MCF 10A (cell line): ENCODE results near the gene KRTAP10-8. TPM values are rescaled to one million over a fixed set of nuclear protein-coding genes. Genes with fewer than 3 reads are reported as not detected.
"Not testable (repeated sequence)": the region's sequence is repeated elsewhere in the genome, so short reads cannot be mapped to it uniquely, and the experiment has no call there.

Experiments
- BruUV-seq: library from RNA; stranded (reverse); fragments of 400-500 nt; replicated peaks from 2 replicates; lab custom pipeline; 2021; lab: Mats Ljungman, UMichigan
- CTCF ChIA-PET: fragments of 300-600 bp; sonication (Branson Sonifier 250); formaldehyde crosslinking; extraction: SDS; loops from one replicate; lab custom pipeline; 2021; ENCODE audit warnings: antibody characterized with exemption, inconsistent platforms; lab: Yijun Ruan, JAX
- POLR2A ChIA-PET: fragments of 300-600, 350-650 bp; sonication (Branson Sonifier 250); formaldehyde crosslinking; extraction: SDS; loops from one replicate; lab custom pipeline; 2020; ENCODE audit warnings: antibody characterized with exemption, inconsistent platforms; lab: Yijun Ruan, JAX
- DNase-seq: peaks from one replicate; pipeline ENCODE4 v3.0.0-alpha.2; 2018; ENCODE audit not compliant: unreplicated experiment
- H3K27ac Mint-ChIP-seq: one replicate; pipeline ENCODE4 v1.8.0; 2022; ENCODE audit warnings: mild to moderate bottlenecking, low read depth, mixed read lengths; ENCODE audit not compliant: unreplicated experiment
- H3K27me3 Mint-ChIP-seq: one replicate; pipeline ENCODE4 v1.8.0; 2022; ENCODE audit warnings: mixed read lengths; ENCODE audit not compliant: insufficient read depth, unreplicated experiment
- H3K36me3 Mint-ChIP-seq: one replicate; pipeline ENCODE4 v1.8.0; 2022; ENCODE audit warnings: mild to moderate bottlenecking, moderate library complexity, mixed read lengths; ENCODE audit not compliant: insufficient read depth, unreplicated experiment
- H3K4me1 Mint-ChIP-seq: one replicate; pipeline ENCODE4 v1.8.0; 2022; ENCODE audit warnings: mixed read lengths; ENCODE audit not compliant: insufficient read depth, unreplicated experiment
- H3K4me3 Mint-ChIP-seq: one replicate; pipeline ENCODE4 v1.8.0; 2022; ENCODE audit warnings: mild to moderate bottlenecking, moderate library complexity, mixed read lengths; ENCODE audit not compliant: unreplicated experiment
- H3K9me3 Mint-ChIP-seq: one replicate; pipeline ENCODE4 v1.8.0; 2022; ENCODE audit warnings: mixed read lengths; ENCODE audit not compliant: unreplicated experiment
- intact Hi-C: fragments of 100-400 bp; cut with micrococcal nuclease; formaldehyde crosslinking; loops from 2 replicates; pipeline ENCODE4 v1.14.1; 2022
- total RNA-seq: library from RNA; stranded (reverse); gene quantifications from 2 replicates; pipeline ENCODE4 v1.2.3, GENCODE V29; 2022
- TF ChIP-seq, protein P1 (sequence below): fragments of 200-600 bp; IDR thresholded peaks from one replicate; pipeline ENCODE4 v1.8.0; 2022; ENCODE audit warnings: antibody characterized with exemption, mild to moderate bottlenecking; ENCODE audit not compliant: unreplicated experiment

The KRTAP10-8 gene
- total RNA-seq, 1 experiment from 2014 or later, result not detected

DNA sequence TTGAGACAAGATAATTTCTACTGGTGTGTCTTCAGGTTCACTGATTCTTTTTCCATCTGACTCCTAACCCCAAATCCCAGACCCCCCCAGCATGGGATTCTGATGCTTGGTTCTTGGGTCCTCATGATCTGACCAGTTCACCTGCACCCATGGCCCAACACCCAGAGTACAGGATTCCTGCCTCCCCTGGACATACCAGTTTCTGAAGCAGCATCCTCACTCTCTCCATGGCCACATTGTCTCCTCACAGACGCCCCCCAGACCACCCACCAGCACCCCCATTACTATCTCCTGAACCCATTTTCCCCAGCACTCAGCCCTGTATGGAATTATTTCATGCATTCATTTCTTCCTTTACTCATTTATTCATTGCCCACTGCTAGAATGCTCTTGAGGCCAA lies 45.0 kb downstream of the KRTAP10-8 start:
- Mint-ChIP-seq H3K4me3 (no peak overlapping the region), H3K4me1 (no peaks in the 10 kb centered on the region), H3K36me3 (no peaks in the 10 kb centered on the region), H3K27me3 (peaks cover 70% of the 10 kb centered on the region), H3K27ac (no peak overlapping the region), H3K9me3 (no peaks in the 10 kb centered on the region)
- TF ChIP-seq, protein P1, sequence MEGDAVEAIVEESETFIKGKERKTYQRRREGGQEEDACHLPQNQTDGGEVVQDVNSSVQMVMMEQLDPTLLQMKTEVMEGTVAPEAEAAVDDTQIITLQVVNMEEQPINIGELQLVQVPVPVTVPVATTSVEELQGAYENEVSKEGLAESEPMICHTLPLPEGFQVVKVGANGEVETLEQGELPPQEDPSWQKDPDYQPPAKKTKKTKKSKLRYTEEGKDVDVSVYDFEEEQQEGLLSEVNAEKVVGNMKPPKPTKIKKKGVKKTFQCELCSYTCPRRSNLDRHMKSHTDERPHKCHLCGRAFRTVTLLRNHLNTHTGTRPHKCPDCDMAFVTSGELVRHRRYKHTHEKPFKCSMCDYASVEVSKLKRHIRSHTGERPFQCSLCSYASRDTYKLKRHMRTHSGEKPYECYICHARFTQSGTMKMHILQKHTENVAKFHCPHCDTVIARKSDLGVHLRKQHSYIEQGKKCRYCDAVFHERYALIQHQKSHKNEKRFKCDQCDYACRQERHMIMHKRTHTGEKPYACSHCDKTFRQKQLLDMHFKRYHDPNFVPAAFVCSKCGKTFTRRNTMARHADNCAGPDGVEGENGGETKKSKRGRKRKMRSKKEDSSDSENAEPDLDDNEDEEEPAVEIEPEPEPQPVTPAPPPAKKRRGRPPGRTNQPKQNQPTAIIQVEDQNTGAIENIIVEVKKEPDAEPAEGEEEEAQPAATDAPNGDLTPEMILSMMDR, result no peak
- intact Hi-C loops, result no loop called here
- CTCF ChIA-PET, result no interaction called here
- BruUV-seq, result no TSS peak
- DNase-seq, result no peak
- POLR2A ChIA-PET, result no interaction called here

DNA sequence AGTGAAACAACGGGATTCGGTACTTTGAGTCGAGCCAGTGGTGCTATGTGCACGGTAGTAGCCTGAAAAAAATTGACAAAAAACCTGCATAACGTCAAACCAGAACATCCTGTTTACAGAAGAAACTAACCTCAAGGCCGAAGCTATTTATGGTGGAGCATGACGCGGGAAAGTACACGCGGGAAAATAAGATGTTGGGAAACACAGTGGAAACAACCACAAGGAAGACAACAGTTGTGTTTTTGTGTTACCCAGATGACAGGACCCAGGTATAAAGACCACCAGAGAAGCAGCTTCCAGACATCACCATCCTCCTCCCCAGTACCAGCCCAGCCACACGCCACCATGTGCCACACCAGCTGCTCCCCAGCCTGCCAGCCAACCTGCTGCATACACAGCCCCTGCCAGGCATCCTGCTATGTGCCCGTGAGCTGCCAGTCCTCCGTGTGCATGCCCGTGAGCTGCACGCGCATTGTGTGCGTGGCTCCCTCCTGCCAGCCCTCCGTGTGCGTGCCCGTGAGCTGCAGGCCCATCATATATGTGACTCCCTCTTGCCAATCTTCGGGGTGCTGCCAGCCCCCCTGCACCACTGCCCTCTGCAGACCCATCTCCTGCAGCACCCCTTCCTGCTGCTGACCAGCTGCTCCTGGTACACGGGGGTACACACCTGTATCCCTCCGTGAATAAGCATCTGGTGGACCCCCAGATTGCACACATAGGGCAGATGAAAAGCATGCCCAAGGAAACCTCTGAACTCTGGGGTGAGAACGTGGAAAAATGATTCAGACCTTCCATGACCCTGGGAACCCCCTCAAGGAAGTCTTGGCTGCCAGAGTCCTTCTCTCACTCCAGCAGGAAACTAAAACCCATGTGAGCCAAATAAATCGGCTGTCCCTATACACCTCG lies 46.0 kb downstream of the KRTAP10-8 start, which contains the start of gene KRTAP12-3:
KRTAP12-3 (plus strand) TSS at position 298 of the 906 bp plus-strand sequence; CDS start at position 346, 48 bp downstream.
- TF ChIP-seq, protein P1, result no peak
- H3K27me3 Mint-ChIP-seq, result peaks cover 80% of the 10 kb centered on the region
- ChIA-PET CTCF (interaction anchor here (0.7 kb wide), 2 partner anchors 85 to 147 kb away, joined by 3 read pairs; no protein-coding TSS in a partner anchor), POLR2A (no interaction called here)
- H3K27ac Mint-ChIP-seq, result no peak within 1 kb of the TSS
- no TSS peak for BruUV-seq
- intact Hi-C loops, result no loop called here
- no peaks in the 10 kb centered on the region for H3K36me3 Mint-ChIP-seq
- no peak within 1 kb of the TSS for H3K4me3 Mint-ChIP-seq
- H3K9me3 Mint-ChIP-seq, result no peaks in the 10 kb centered on the region
- no peak for DNase-seq
- no peaks in the 10 kb centered on the region for H3K4me1 Mint-ChIP-seq

DNA sequence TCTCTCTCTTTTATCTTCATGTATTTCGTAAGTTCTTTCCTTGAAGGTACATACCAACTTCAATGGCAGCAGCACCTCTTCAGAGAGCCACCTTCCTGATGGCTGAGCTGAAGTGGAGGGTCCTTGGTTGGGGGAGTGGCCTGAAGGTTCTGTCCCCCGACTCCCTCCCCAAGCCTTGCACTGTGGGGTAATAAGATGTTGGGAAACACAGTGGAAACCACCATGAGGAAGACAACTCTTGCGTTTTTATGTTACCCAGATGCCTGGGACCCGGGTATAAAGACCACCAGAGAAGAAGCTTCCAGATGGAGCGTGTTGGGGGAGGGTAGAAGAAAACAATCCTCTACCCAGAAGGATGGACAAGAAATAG lies 46.6 kb downstream of the KRTAP10-8 start:
- DNase-seq, result no peak
- H3K27me3 Mint-ChIP-seq, result peaks cover 78% of the 10 kb centered on the region
- no peaks in the 10 kb centered on the region for H3K9me3 Mint-ChIP-seq
- TF ChIP-seq, protein P1, result no peak
- no peak overlapping the region for H3K4me3 Mint-ChIP-seq
- intact Hi-C loops, result no loop called here
- H3K36me3 Mint-ChIP-seq, result no peaks in the 10 kb centered on the region
- CTCF ChIA-PET, result interaction anchor here (0.7 kb wide), 2 partner anchors 84 to 148 kb away, joined by 3 read pairs; no protein-coding TSS in a partner anchor
- H3K4me1 Mint-ChIP-seq, result no peaks in the 10 kb centered on the region
- no peak overlapping the region for H3K27ac Mint-ChIP-seq
- POLR2A ChIA-PET, result no interaction called here
- BruUV-seq, result no TSS peak

DNA sequence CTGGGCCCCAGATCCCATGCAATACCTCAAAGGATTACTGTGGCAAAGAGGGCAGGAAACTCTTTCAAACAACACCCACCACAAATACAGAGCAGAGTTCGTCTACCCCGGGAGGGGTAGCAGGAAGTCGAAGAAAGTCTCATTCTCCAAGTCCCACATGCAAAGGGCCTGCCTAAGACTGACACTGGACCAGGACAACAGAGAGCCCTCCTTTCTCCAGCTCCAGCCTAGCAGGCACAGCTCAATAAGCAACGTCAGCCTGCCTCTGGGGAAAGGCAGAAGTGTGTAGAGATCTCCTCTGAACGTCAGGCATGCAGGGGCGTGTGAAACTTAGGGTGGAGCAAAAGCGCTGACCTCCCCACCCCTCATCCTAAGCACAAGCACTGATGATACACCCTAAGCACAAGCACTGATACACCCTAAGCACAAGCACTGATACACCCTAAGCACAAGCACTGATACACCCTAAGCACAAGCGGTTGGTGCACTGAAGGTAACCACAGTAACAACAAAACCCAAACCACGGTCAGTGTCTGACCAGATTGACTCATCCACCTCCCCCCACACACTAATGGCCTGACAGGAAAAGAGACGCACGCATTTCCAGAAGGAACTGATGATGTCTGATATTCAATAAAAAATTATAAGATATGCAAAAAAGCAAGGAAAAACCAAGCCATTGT lies 47.2 kb downstream of the KRTAP10-8 start:
- H3K4me1 Mint-ChIP-seq, result no peaks in the 10 kb centered on the region
- no peak overlapping the region for H3K27ac Mint-ChIP-seq

DNA sequence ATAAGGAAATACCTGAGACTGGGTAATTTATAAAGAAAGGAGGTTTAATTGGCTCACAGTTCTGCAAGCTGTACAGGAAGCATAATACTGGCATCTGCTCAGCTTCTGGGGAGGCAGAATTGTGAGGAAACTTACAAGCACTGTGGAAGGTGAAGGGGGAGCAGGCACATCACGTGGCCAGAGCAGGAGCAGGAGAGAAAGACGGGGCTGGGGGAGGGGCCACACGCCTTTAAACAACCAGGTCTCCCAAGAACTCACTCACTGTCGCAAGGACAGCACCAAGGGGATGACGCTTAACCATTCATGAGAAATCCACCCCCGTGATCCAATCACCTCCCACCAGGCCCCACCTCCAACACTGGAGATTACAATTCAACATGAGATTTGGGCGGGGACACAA lies 49.7 kb downstream of the KRTAP10-8 start:
- intact Hi-C loops, H3K36me3 Mint-ChIP-seq, H3K9me3 Mint-ChIP-seq, POLR2A ChIA-PET, CTCF ChIA-PET, DNase-seq, H3K27ac Mint-ChIP-seq, H3K4me1 Mint-ChIP-seq, H3K4me3 Mint-ChIP-seq, BruUV-seq: not testable (repeated sequence)
- peaks cover 60% of the 10 kb centered on the region for H3K27me3 Mint-ChIP-seq

More for the DNA sequence above, 47.2 kb downstream of the KRTAP10-8 start:
- H3K9me3 Mint-ChIP-seq, result no peaks in the 10 kb centered on the region
- peaks cover 73% of the 10 kb centered on the region for H3K27me3 Mint-ChIP-seq
- no peak overlapping the region for H3K4me3 Mint-ChIP-seq
- POLR2A ChIA-PET, result no interaction called here
- CTCF ChIA-PET, result interaction anchor here (0.7 kb wide), 1 partner anchor 149 kb away, joined by 3 read pairs; no protein-coding TSS in a partner anchor
- H3K36me3 Mint-ChIP-seq, result no peaks in the 10 kb centered on the region
- BruUV-seq, result no TSS peak
- TF ChIP-seq, protein P1, result no peak
- intact Hi-C loops, result no loop called here
- no peak for DNase-seq
